T-cell (primary cell): Measurements from ENCODE around the gene DNAH6. TPM values are rescaled to one million over a fixed set of nuclear protein-coding genes. Genes with fewer than 3 reads are reported as not detected.

Source experiments
- ATAC-seq, 4 experiments: fragments of 200-7000 bp in 3 of 4; fragments of 150-1000 bp in 1 of 4; cut with Tn5 transposase; replicated peaks in 1 of 4; 1 replicate in 3 of 4; 2 replicates in 1 of 4; pipeline ENCODE4 v1.10.0; 2021; ENCODE audit warnings: moderate library complexity in 3 of 4, mild to moderate bottlenecking in 2 of 4, moderate number of reproducible peaks in 1 of 4
- CTCF ChIA-PET, 2 donors: fragments of 300-600 bp; sonication (Branson Sonifier 250); formaldehyde crosslinking; loops; one replicate each; lab custom pipeline; 2022; ENCODE audit warnings: antibody characterized with exemption in 2 of 2; lab: Charles Lee
- POLR2A ChIA-PET, 2 donors: fragments of 300-600 bp; sonication (Branson Sonifier 250); formaldehyde crosslinking; loops; one replicate each; lab custom pipeline; 2022; ENCODE audit warnings: antibody characterized with exemption in 2 of 2; lab: Charles Lee
- DNase-seq, 35 experiments: peaks; one replicate each; pipeline versions ENCODE4 v3.0.0 to v3.0.0-alpha.2; 2013 to 2023
- H3K27ac ChIP-seq: one replicate; pipeline ENCODE4 v1.5.1; 2013; ENCODE audit warnings: low read length
- H3K27me3 ChIP-seq, 2 experiments: replicated peaks in 1 of 2; 1 replicate in 1 of 2; 2 replicates in 1 of 2; pipeline versions ENCODE4 v1.6.1 to v1.7.0; 2013; ENCODE audit warnings: low read length in 1 of 2, mixed read lengths in 1 of 2; ENCODE audit not compliant: control insufficient read depth in 2 of 2, insufficient read depth in 2 of 2; ENCODE audit errors: extremely low read depth in 1 of 2
- H3K36me3 ChIP-seq, 2 donors: 1 replicate in 1 of 2; 2 replicates in 1 of 2; pipeline versions ENCODE4 v1.6.1 to v1.7.0; 2013; ENCODE audit warnings: low read length in 1 of 2; ENCODE audit not compliant: control insufficient read depth in 2 of 2, insufficient read depth in 1 of 2; ENCODE audit errors: extremely low read depth in 1 of 2
- H3K4me1 ChIP-seq, 2 experiments: 1 replicate in 1 of 2; 2 replicates in 1 of 2; pipeline versions ENCODE4 v1.6.1 to v1.7.0; 2013; ENCODE audit warnings: low read length in 2 of 2, mixed read lengths in 1 of 2; ENCODE audit not compliant: insufficient read depth in 2 of 2, control insufficient read depth in 1 of 2; ENCODE audit errors: extremely low read depth in 1 of 2
- H3K4me3 ChIP-seq, 2 donors: 1 replicate in 1 of 2; 2 replicates in 1 of 2; pipeline versions ENCODE4 v1.5.1 to v1.7.0; 2013; ENCODE audit warnings: mild to moderate bottlenecking in 2 of 2, low read length in 1 of 2, moderate library complexity in 1 of 2; ENCODE audit not compliant: control insufficient read depth in 1 of 2; ENCODE audit errors: extremely low read depth in 1 of 2
- H3K9me3 ChIP-seq: 2 replicates; pipeline ENCODE4 v1.7.0; 2013
- H3K27ac Mint-ChIP-seq, 2 donors: one replicate each; pipeline ENCODE4 v1.8.0; 2020 to 2021; ENCODE audit warnings: mild to moderate bottlenecking in 2 of 2, mixed read lengths in 2 of 2
- H3K27me3 Mint-ChIP-seq, 2 donors: one replicate each; pipeline ENCODE4 v1.8.0; 2021 to 2022; ENCODE audit warnings: mixed read lengths in 2 of 2
- H3K36me3 Mint-ChIP-seq: one replicate; pipeline ENCODE4 v1.8.0; 2021; ENCODE audit warnings: mixed read lengths
- H3K4me1 Mint-ChIP-seq, 3 donors: one replicate each; pipeline ENCODE4 v1.8.0; 2020 to 2022; ENCODE audit warnings: mixed read lengths in 3 of 3, mild to moderate bottlenecking in 1 of 3
- H3K4me3 Mint-ChIP-seq, 3 donors: one replicate each; pipeline ENCODE4 v1.8.0; 2020 to 2022; ENCODE audit warnings: mild to moderate bottlenecking in 3 of 3, mixed read lengths in 3 of 3, moderate library complexity in 3 of 3
- H3K9me3 Mint-ChIP-seq, 3 donors: one replicate each; pipeline ENCODE4 v1.8.0; 2020 to 2022; ENCODE audit warnings: mixed read lengths in 3 of 3
- WGBS: methylation state at CpG from one replicate; pipeline ENCODE4 v1.1.5; 2013; ENCODE audit warnings: missing lambda C conversion rate; ENCODE audit not compliant: insufficient coverage; 5-methylcytosine and 5-hydroxymethylcytosine counted together
- total RNA-seq, 35 experiments: library from RNA in 6 of 35; stranded (reverse) in 6 of 35; fragments of 120-200 nt in 1 of 35; gene quantifications; one replicate each; pipeline versions ENCODE4 v1.2.1 to v1.2.4 and lab custom pipeline; 2013 to 2026

The DNAH6 gene
- total RNA-seq, 5 donors from 2014 or later (not counting 1 experiment from before 2014, with no cell fraction given): 0.44 to 2.0 (median 1.2) TPM

DNA sequence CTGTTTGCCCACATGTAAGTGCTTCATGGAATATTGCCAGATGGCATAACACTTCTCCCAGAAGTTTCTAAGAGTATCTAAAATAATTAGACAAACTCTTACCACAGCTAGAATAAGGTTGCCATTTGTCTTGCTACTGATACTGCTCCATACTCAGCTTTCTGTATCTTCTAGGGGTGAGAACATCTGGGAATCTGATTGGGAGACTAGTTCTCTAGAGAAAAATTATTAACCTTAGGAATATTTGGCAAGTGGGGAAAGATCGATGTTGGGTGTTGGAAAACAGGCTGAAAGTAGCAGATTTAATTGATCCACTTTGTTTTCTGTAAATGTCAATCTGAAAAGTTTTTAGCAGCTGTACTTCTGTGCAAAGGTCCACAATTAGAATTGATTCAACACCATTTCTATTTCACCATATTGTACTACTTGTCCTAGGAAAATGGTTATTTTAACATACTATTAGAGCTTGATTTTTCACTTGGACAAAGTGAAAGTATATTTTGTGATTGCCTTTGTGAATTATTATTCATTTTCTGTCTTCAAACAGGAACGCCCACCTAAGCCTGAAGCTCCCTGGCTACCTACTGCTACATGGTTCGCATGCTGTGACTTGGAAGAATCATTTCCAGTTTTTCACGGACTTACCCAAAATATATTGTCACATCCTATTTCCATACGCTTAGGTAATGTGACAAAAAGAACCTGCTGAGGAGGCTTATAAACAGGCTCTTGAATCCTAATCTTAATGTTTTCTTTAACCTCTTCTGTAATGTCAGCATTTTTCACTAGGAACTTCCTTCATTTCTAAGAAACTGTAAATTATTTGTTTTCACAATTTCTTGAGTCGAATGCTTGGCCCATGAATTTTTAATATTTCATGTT is 216.8 kb downstream of the DNAH6 start:
- peaks cover 0 to 9% (median 2%) of the 10 kb centered on the region in 3 donors for H3K9me3 Mint-ChIP-seq
- peaks cover 9% of the 10 kb centered on the region for H3K36me3 Mint-ChIP-seq
- peak overlapping the region; percentile 47 to 64 for H3K27ac Mint-ChIP-seq
- ChIA-PET POLR2A (interaction anchor here (0.6 to 0.9 kb wide), 5 partner anchors 16 to 410 kb away, joined by 3 to 5 read pairs (median 4); no protein-coding TSS in a partner anchor), CTCF (interaction anchor here (0.7 to 0.9 kb wide), 2 partner anchors 8 to 207 kb away, joined by 3 to 5 read pairs; no protein-coding TSS in a partner anchor)
- H3K4me3 ChIP-seq: no peak overlapping the region
- H3K4me1 Mint-ChIP-seq: peaks cover 21 to 62% (median 42%) of the 10 kb centered on the region in 3 donors
- no peak overlapping the region for H3K4me3 Mint-ChIP-seq
- H3K27ac ChIP-seq: no peak overlapping the region
- no peaks in the 10 kb centered on the region for H3K9me3 ChIP-seq
- ATAC-seq: no peak
- DNase-seq: no peak
- no peaks in the 10 kb centered on the region for H3K36me3 ChIP-seq
- H3K27me3 Mint-ChIP-seq: no peaks in the 10 kb centered on the region
- 100% methylated on average over 1 of the region's 6 CpGs for whole genome bisulfite sequencing
- H3K4me1 ChIP-seq: peaks cover 0 to 2% of the 10 kb centered on the region in 2 experiments
- H3K27me3 ChIP-seq: no peaks in the 10 kb centered on the region

DNA sequence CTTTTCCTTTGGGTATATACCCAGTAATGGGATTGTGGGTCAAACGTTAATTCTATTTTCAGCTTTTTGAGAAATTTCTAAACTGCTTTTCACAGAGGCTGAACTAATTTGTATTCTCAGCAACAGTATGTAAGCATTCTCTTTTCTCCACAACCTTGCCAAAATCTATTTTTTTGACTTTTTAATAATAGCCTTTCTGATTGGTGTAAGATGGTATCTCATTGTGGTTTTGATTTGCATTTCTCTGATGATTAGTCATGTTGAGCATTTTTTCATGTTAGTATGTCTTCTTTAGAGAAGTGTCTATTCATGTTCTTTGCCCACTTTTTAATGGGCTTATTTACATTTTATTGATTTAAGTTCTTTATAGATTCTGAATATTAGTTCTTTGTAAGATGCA is 219.1 kb downstream of the DNAH6 start:
- Mint-ChIP-seq H3K27ac (no peak overlapping the region), H3K27me3 (no peaks in the 10 kb centered on the region), H3K9me3 (peaks cover 2 to 9% (median 3%) of the 10 kb centered on the region in 3 donors), H3K4me3 (no peak overlapping the region), H3K4me1 (peaks cover 22 to 64% (median 38%) of the 10 kb centered on the region in 3 donors), H3K36me3 (peaks cover 12% of the 10 kb centered on the region)
- no CpG with 5 or more reads among the region's 1 CpG for WGBS
- peaks cover 3% of the 10 kb centered on the region for H3K9me3 ChIP-seq
- H3K36me3 ChIP-seq: peaks cover 0 to 1% of the 10 kb centered on the region in 2 donors
- CTCF ChIA-PET: interaction anchor here in 1 of 2 donors (0.7 kb wide), 1 partner anchor 76 kb away, joined by 3 read pairs; no protein-coding TSS in a partner anchor
- ATAC-seq (no peak), DNase-seq (no peak)
- POLR2A ChIA-PET: no interaction called here
- H3K27ac ChIP-seq: no peak overlapping the region
- no peaks in the 10 kb centered on the region for H3K27me3 ChIP-seq
- peaks cover 2% of the 10 kb centered on the region in 2 experiments for H3K4me1 ChIP-seq
- no peak overlapping the region for H3K4me3 ChIP-seq

DNA sequence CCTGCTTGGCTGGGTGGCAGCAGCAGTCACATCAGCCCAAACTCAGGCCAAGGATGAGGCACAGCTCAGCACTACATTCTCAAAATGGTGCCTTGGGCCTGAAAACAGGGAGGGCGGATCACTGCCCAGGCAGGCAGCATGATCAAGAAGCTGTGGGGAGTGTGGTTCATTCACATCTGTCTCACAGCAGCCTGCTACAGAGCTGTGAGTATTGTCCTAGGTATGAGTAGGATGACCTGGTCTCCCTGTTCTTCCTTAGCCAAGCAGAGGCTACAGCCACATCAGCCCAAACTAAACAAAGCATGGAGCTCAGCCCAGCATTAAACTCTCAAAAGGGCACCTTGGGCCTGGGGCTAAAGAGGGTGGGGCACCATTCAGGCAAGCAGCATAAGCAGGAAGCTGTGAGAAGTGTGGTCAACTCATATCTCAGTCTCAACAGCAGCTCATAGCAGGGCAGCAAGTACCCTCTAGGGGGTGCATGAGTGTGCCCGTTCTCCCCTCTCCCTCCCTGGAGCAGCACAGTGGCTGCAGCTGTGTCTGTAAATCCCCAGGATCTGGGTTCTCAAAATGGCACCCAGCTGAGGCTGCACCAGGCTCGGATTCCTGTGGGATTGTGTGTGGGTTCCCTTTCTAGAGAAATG is 225.0 kb downstream of the DNAH6 start:
- POLR2A ChIA-PET: interaction anchor here (0.5 to 0.6 kb wide), 3 partner anchors 165 to 275 kb away, joined by 3 to 10 read pairs (median 4); no protein-coding TSS in a partner anchor
- no peak overlapping the region for H3K4me3 ChIP-seq
- Mint-ChIP-seq H3K27ac (peak overlapping the region; percentile 38 to 77), H3K36me3 (peaks cover 12% of the 10 kb centered on the region), H3K4me1 (peaks cover 22 to 56% (median 32%) of the 10 kb centered on the region in 3 donors), H3K27me3 (no peaks in the 10 kb centered on the region), H3K9me3 (peaks cover 2 to 9% (median 3%) of the 10 kb centered on the region in 3 donors), H3K4me3 (peak overlapping the region in 1 of 3 donors; percentile 20)
- H3K27me3 ChIP-seq: no peaks in the 10 kb centered on the region
- peaks cover 3% of the 10 kb centered on the region for H3K9me3 ChIP-seq
- H3K27ac ChIP-seq: peak overlapping the region; percentile 51
- H3K4me1 ChIP-seq: peaks cover 7 to 19% of the 10 kb centered on the region in 2 experiments
- ATAC-seq (peak; percentile 92 to 98 (median 96)), DNase-seq (peak; percentile 6 to 69 (median 37))
- CTCF ChIA-PET: interaction anchor here (0.5 to 1.4 kb wide), 14 partner anchors 9 to 205 kb away, joined by 3 to 6 read pairs (median 3); no protein-coding TSS in a partner anchor
- H3K36me3 ChIP-seq: peaks cover 0 to 2% of the 10 kb centered on the region in 2 donors
- no CpG with 5 or more reads among the region's 3 CpGs for WGBS

DNA sequence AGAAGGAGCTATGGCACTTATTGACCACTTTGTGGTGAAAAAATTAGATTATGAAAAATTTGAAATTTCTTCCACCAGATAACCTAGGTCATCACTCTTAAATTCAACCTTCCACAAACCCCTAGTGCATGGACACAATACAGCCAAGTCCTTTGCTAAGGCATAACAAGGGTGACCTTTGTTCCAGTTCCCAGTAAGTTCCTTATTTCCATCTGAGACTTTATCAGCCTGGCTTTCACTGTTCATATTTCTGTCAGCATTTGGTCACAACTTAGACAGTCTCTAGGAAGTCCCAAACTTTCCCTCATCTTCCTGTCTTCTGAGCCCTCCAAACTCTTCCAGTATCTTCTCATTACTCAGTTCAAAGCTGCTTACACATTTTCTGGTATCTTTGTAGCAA is 232.0 kb downstream of the DNAH6 start:
- ChIA-PET CTCF (no interaction called here), POLR2A (interaction anchor here in 1 of 2 donors (0.7 kb wide), 1 partner anchor 17 kb away, joined by 3 read pairs; no protein-coding TSS in a partner anchor)
- DNase-seq (no peak), ATAC-seq (no peak)
- Histone ChIP-seq H3K9me3 (no peaks in the 10 kb centered on the region), H3K27ac (no peak overlapping the region), H3K36me3 (no peaks in the 10 kb centered on the region), H3K4me3 (no peak overlapping the region), H3K27me3 (no peaks in the 10 kb centered on the region), H3K4me1 (no peaks in the 10 kb centered on the region)
- H3K27ac Mint-ChIP-seq: no peak overlapping the region
- H3K9me3 Mint-ChIP-seq: peaks cover 0 to 11% (median 0%) of the 10 kb centered on the region in 3 donors
- H3K4me3 Mint-ChIP-seq: no peak overlapping the region
- peaks cover 0 to 23% (median 2%) of the 10 kb centered on the region in 3 donors for H3K4me1 Mint-ChIP-seq
- no peaks in the 10 kb centered on the region for H3K36me3 Mint-ChIP-seq
- H3K27me3 Mint-ChIP-seq: no peaks in the 10 kb centered on the region

DNA sequence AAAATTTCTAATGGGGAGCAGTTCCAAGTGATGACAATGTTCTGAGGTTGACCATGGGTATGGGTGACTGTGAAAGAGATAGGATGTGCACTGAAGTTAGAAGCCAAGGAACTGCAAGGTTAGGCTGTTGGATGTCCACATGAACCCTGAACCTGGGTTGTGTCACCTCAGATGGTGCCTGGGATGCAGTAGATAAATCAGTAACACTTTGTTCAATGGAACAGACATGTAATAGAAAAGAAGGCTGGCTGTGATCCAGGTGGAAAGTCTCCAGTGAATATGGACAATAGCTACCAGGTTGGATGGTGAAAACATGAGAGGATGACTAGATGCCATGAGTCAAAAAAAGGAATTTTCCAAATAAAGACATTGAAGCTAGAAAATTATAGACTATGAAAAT is 233.1 kb downstream of the DNAH6 start:
- Mint-ChIP-seq H3K36me3 (no peaks in the 10 kb centered on the region), H3K4me3 (no peak overlapping the region), H3K27me3 (no peaks in the 10 kb centered on the region), H3K9me3 (peaks cover 0 to 11% (median 0%) of the 10 kb centered on the region in 3 donors), H3K27ac (no peak overlapping the region), H3K4me1 (peaks cover 0 to 24% (median 2%) of the 10 kb centered on the region in 3 donors)
- Histone ChIP-seq H3K4me3 (no peak overlapping the region), H3K4me1 (no peaks in the 10 kb centered on the region), H3K36me3 (no peaks in the 10 kb centered on the region), H3K27ac (no peak overlapping the region), H3K9me3 (no peaks in the 10 kb centered on the region), H3K27me3 (no peaks in the 10 kb centered on the region)
- no peak for DNase-seq
- ChIA-PET CTCF (no interaction called here), POLR2A (interaction anchor here (0.6 to 1.1 kb wide), 2 partner anchors 17 to 128 kb away, joined by 3 to 6 read pairs; no protein-coding TSS in a partner anchor)
- no peak for ATAC-seq

DNA sequence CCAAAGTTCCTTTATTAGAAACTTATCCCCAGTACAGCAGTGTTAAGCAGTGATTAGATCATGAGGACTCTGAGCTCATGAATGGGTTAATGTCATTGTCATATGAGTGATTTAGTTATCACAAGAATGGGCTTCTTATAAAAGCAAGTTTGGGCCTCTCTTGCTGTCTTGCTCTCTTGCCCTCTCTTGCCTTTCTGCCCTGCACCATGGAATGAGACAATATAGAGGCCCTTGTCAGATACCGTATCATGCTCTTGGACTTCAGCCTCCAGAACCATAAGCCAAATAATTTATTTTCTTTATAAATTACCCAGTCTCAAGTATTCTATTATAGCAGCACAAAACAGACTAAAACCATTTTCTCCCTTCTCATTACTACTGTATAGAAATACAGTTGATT is 238.8 kb downstream of the DNAH6 start:
- no peak overlapping the region for H3K4me3 ChIP-seq
- Mint-ChIP-seq H3K4me1 (peaks cover 16 to 30% (median 17%) of the 10 kb centered on the region in 3 donors), H3K27ac (no peak overlapping the region), H3K4me3 (no peak overlapping the region), H3K27me3 (no peaks in the 10 kb centered on the region), H3K36me3 (no peaks in the 10 kb centered on the region), H3K9me3 (no peaks in the 10 kb centered on the region)
- no peak for ATAC-seq
- no peak for DNase-seq
- 100% methylated on average over 1 of the region's 1 CpG for WGBS
- no peaks in the 10 kb centered on the region for H3K36me3 ChIP-seq
- H3K4me1 ChIP-seq: peaks cover 0 to 15% of the 10 kb centered on the region in 2 experiments
- no peaks in the 10 kb centered on the region for H3K27me3 ChIP-seq
- H3K9me3 ChIP-seq: peaks cover 5% of the 10 kb centered on the region
- H3K27ac ChIP-seq: no peak overlapping the region
- ChIA-PET CTCF (interaction anchor here in 1 of 2 donors (0.7 kb wide), 1 partner anchor 258 kb away, joined by 3 read pairs; no protein-coding TSS in a partner anchor), POLR2A (no interaction called here)
